ENCODE measurements around the gene TP63.

Gene TP63

GRCh38 chr3:189827108-189827507 lies 195.9 kb downstream of the TP63 start:
- no peak for DNase-seq

- no peak for DNase-seq
Measured at GRCh38 chr3:189830401-189830800, 199.2 kb downstream of the TP63 start.

- DNase-seq = no peak
Measured at GRCh38 chr3:189833266-189833665, 202.1 kb downstream of the TP63 start.

- no peak for DNase-seq
Measured at GRCh38 chr3:189833996-189834395, 202.8 kb downstream of the TP63 start.

- no peak for DNase-seq
Measured at GRCh38 chr3:189834462-189834861, 203.3 kb downstream of the TP63 start.

GRCh38 chr3:189836795-189837194 lies 205.6 kb downstream of the TP63 start:
- no peak for DNase-seq

GRCh38 chr3:189838291-189838690 lies 207.1 kb downstream of the TP63 start:
- peak; percentile 5 for DNase-seq

- DNase-seq = peak; percentile 11
Measured at GRCh38 chr3:189839576-189839975, 208.4 kb downstream of the TP63 start.

- no peak for DNase-seq
Measured at GRCh38 chr3:189841473-189842205, 210.4 kb downstream of the TP63 start.

GRCh38 chr3:189842681-189843602 lies 211.8 kb downstream of the TP63 start:
- no peak for DNase-seq

- no peak for DNase-seq
Measured at GRCh38 chr3:189845069-189845468, 213.9 kb downstream of the TP63 start.

- DNase-seq = no peak
Measured at GRCh38 chr3:189848395-189849040, 217.3 kb downstream of the TP63 start.

- no peak for DNase-seq
Measured at GRCh38 chr3:189849262-189849661, 218.1 kb downstream of the TP63 start.

GRCh38 chr3:189851682-189852081 lies 220.5 kb downstream of the TP63 start:
- DNase-seq = no peak

GRCh38 chr3:189853906-189854305 lies 222.7 kb downstream of the TP63 start:
- no peak for DNase-seq

GRCh38 chr3:189860296-189860695 lies 229.1 kb downstream of the TP63 start:
- DNase-seq = no peak

GRCh38 chr3:189862385-189862998 lies 231.3 kb downstream of the TP63 start:
- DNase-seq = no peak

- DNase-seq = no peak
Measured at GRCh38 chr3:189863031-189863430, 231.8 kb downstream of the TP63 start.

GRCh38 chr3:189868061-189868460 lies 236.9 kb downstream of the TP63 start:
- no peak for DNase-seq

GRCh38 chr3:189869165-189869564 lies 238.0 kb downstream of the TP63 start:
- no peak for DNase-seq

- DNase-seq = no peak
Measured at GRCh38 chr3:189871418-189871817, 240.2 kb downstream of the TP63 start.

GRCh38 chr3:189883113-189883753 lies 252.0 kb downstream of the TP63 start:
- no peak for DNase-seq

- no peak for DNase-seq
Measured at GRCh38 chr3:189890496-189890895, 259.3 kb downstream of the TP63 start.

Measured in inflammatory macrophage treated with lipopolysaccharide for 4 hours (primary cell).